GM12875 (cell line): ENCODE measurements around the gene GATAD2B.

Source experiments
- H3K4me3 ChIP-seq: one replicate; pipeline ENCODE4 v1.5.1; 2011; ENCODE audit warnings: low read depth, low read length, control low read depth
- TF ChIP-seq, protein P1 (sequence below): IDR thresholded peaks from 2 replicates; pipeline ENCODE4 v1.5.1; 2011; ENCODE audit warnings: low read depth, mild to moderate bottlenecking, control low read depth, inconsistent platforms, low read length, moderate library complexity, borderline replicate concordance; ENCODE audit not compliant: insufficient read depth

GATAD2B gene

DNA sequence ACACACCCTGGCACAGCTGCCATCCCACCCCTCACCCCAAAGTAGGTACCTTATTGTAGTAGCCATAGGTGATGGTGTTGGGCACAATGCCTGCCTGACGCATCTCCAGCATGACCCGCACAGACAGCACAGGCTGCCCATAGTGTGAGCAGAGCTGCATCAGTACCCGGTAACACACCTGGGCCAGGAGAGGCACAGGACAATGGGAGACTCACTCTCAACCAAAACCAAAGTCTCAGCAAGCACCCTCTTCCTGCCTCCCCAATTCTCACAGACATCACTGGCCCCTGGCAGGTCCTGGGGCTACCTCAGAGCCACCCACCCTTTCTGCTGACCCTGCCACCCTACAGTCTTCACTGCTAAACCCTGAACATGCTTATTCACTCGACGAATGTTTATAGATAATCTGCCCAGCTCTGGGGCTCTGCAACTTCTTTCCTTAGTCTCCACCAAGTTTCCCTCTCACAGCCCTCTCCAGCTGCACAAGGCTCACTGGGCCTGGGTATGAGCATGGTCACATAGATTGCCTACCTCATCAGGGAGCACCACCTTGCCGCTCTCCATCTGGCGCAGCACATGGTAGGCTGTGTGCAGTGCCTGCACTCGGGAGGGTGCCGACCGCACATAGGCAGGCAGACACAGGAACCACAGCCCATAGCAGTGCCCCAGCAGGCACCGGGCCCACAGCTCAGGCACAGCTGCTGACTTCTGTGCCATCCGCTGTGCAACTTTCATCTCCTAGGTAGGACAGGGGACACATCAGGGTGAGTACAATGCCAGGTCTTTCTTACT, 13.4 kb upstream of the GATAD2B start:
- no peak overlapping the region for H3K4me3 ChIP-seq
- TF ChIP-seq, protein P1, sequence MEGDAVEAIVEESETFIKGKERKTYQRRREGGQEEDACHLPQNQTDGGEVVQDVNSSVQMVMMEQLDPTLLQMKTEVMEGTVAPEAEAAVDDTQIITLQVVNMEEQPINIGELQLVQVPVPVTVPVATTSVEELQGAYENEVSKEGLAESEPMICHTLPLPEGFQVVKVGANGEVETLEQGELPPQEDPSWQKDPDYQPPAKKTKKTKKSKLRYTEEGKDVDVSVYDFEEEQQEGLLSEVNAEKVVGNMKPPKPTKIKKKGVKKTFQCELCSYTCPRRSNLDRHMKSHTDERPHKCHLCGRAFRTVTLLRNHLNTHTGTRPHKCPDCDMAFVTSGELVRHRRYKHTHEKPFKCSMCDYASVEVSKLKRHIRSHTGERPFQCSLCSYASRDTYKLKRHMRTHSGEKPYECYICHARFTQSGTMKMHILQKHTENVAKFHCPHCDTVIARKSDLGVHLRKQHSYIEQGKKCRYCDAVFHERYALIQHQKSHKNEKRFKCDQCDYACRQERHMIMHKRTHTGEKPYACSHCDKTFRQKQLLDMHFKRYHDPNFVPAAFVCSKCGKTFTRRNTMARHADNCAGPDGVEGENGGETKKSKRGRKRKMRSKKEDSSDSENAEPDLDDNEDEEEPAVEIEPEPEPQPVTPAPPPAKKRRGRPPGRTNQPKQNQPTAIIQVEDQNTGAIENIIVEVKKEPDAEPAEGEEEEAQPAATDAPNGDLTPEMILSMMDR = no peak

DNA sequence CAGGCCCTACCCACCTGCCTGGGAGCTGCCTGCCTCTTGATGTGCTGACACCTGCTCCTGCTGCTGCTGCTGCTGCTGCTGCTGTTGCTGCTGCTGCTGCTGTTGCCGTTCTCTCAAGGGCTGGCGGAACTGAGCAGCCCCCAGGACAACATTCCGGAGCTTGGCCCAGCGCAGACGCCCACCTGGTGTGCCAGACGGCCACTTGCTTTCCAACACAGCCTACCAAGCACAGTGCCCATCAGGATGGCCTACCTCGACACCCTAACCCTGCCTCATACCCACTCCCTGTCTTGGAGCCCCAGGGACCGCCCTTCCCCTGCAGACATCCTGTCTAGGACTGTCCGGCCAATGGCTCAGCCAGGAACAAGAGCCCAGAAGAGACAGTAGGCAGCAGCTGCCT, 12.0 kb upstream of the GATAD2B start:
- TF ChIP-seq, protein P1 = no peak
- H3K4me3 ChIP-seq = no peak overlapping the region

DNA sequence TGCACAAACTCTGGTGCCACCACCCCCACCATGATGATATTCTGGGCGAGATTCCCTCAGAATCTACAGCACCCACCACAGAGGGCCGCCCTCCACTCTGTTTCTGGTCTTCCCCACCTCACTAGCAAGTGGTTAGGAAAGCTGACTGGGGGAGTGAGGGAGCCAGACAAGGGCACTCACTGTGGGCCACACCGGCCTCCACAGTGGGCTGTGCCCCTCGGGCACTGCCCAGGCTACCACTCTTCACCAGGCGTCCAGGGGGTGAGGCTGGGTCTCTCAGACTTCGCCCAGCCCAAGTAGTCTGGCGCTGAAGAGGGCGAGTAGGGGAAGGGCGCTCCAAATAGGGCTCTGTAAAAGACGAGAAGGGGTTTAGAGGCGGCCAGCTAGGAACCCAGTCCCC, 11.2 kb upstream of the GATAD2B start:
- TF ChIP-seq, protein P1 = no peak
- no peak overlapping the region for H3K4me3 ChIP-seq

DNA sequence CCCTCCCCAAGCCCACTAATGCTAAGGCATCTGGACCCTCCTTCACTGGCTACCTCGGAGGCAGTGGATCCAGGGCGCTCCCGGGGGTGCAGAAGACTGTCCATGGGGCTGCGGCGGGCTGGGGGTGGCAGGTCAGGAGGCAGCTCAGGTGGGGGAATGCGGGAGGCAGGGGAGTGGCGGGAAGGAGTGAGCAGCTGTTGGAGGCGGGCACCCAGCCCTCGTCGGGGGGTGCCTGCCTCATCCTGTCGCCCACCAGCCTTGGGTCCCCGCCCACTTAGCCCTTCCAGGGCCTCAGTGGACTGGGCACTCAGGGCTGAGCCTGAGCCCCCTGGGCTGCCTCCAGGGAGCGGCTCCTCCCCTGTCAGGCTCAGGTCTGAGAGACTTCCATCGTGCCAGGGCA, 10.7 kb upstream of the GATAD2B start:
- no peak overlapping the region for H3K4me3 ChIP-seq
- TF ChIP-seq, protein P1 = no peak

DNA sequence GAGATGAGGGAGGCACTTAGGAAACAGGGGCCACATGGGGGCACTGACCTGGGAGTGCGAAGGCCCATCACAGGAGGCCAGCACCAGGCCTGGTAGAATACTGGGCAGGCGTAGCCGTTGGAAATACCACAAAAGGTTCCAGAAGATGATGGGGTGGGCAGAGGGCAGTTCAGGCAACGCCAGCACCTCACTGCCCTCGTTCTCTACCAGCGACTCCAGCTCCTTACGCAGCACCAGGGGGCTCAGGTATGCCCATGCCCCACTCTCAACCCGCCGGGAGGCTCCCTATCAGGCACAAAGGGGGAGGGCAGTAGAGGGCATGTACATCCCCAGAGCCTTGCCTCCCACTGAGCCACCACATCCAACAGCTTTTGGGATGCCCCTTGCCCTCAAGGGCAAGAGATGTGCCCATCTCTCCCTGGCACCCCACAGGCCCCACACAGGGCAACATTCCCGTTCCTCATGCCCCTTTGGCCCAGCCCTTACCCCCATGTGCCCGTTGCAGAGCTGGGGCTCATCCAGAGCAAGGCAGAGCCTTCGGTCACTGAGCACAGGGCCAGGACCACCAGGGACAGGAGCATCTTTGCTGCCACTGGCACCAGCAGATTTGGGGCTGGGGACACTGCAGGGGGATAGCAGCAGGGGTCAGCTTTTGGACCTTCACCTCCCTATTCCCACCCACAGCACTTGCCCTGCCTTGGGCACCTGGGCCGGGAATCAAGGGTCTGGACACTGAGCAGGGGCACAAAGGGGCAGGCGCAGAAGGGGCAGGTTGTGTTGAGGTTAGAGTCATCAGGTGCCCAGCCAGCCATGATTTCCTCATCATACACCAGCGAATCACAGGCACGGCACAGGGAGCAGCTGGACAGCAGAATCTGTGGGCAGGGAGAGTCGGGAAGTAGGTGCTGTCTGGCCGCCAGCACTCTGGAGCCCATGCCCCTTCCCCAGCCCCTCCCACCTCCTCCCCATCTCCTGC, 9.7 kb upstream of the GATAD2B start:
- TF ChIP-seq, protein P1 = no peak
- H3K4me3 ChIP-seq = no peak overlapping the region

DNA sequence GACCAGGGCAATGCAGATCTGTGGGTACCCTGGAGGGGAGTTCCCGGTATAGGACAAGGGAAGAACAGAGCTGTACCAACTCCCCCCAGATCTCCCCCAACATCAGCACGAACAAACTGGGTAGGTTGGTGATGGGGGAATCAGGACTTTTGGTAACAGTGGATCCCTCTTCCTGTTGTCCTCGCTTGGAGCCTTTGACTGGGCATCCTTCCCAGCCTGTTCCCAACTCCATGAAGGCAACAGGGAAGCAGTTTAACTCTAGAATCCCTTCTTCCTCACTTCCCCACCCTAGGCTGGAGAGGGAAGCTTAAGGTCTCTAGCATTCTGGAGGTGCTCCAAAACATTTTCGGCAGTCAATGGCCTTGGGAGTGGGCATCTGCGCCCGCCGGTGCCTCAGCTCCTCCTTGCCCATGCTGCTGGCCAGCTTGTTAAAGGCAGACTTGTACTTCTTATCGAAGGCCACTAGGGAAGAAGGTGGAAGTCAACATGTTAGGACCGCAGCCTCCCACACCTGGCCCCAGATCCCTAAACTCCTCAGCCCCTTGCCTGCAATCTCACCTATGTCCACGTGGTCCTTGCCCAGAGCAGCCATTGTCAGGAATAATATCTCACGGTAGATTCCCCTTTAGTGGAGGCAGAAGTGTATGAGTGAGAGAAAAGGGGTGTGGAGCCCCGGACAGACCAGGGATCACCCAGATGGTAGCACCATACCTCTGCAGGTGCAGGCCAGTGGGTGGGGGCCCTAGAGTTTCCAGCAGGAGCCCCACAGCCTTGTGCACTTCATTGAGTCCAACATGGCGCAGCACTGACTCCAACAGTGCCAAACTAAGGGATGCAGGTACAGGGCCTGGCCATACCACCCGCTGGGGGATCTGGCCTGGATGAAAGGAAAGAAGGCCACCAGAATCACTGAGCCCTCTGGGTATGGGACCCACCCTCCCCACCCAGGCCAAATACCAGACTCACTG, 7.5 kb upstream of the GATAD2B start:
- TF ChIP-seq, protein P1 = no peak
- H3K4me3 ChIP-seq = no peak overlapping the region
